Caco-2 (cell line): ENCODE data around the gene SDF2L1. TPM values are rescaled to one million over a fixed set of nuclear protein-coding genes. Genes with fewer than 3 reads are reported as not detected.

Experiments
- BruUV-seq: library from RNA; stranded (reverse); fragments of 400-500 nt; replicated peaks from 2 replicates; lab custom pipeline; 2021; lab: Mats Ljungman, UMichigan
- CTCF ChIA-PET: fragments of 300-600 bp; sonication (Branson Sonifier 250); formaldehyde crosslinking; loops from one replicate; lab custom pipeline; 2022; ENCODE audit warnings: antibody characterized with exemption; lab: Charles Lee
- POLR2A ChIA-PET: fragments of 300-600 bp; sonication (Branson Sonifier 250); formaldehyde crosslinking; loops from one replicate; lab custom pipeline; 2022; ENCODE audit warnings: antibody characterized with exemption; lab: Charles Lee
- DNase-seq, 2 experiments: peaks; one replicate each; pipeline versions ENCODE4 v3.0.0 to v3.0.0-alpha.2; 2020 to 2022
- H3K27me3 ChIP-seq: replicated peaks from 2 replicates; pipeline ENCODE4 v1.6.0; 2011; ENCODE audit warnings: low read length; ENCODE audit not compliant: control insufficient read depth, insufficient read depth
- H3K36me3 ChIP-seq: 2 replicates; pipeline ENCODE4 v1.5.1; 2011; ENCODE audit warnings: low read length; ENCODE audit not compliant: control insufficient read depth, insufficient read depth
- H3K4me1 ChIP-seq: fragments of 250-450 bp; sonication (Bioruptor Pico); 2 replicates; pipeline ENCODE4 v1.5.1; 2020; ENCODE audit warnings: mild to moderate bottlenecking
- H3K4me3 ChIP-seq: 2 replicates; pipeline ENCODE4 v1.5.1; 2011; ENCODE audit warnings: low read depth, mild to moderate bottlenecking, control low read depth, low read length
- H3K9me3 ChIP-seq: fragments of 250-450 bp; sonication (Bioruptor Pico); 2 replicates; pipeline ENCODE4 v1.5.1; 2020; ENCODE audit warnings: mild to moderate bottlenecking, moderate library complexity
- H3K27ac Mint-ChIP-seq: one replicate; pipeline ENCODE4 v1.8.0; 2022; ENCODE audit warnings: mixed read lengths; ENCODE audit not compliant: unreplicated experiment
- H3K27me3 Mint-ChIP-seq: one replicate; pipeline ENCODE4 v1.8.0; 2022; ENCODE audit warnings: mixed read lengths; ENCODE audit not compliant: insufficient read depth, unreplicated experiment
- H3K36me3 Mint-ChIP-seq: one replicate; pipeline ENCODE4 v1.8.0; 2022; ENCODE audit warnings: mild to moderate bottlenecking, mixed read lengths; ENCODE audit not compliant: insufficient read depth, unreplicated experiment
- H3K4me1 Mint-ChIP-seq: one replicate; pipeline ENCODE4 v1.8.0; 2022; ENCODE audit warnings: low read depth, mixed read lengths; ENCODE audit not compliant: unreplicated experiment
- H3K4me3 Mint-ChIP-seq: one replicate; pipeline ENCODE4 v1.8.0; 2022; ENCODE audit warnings: mild to moderate bottlenecking, moderate library complexity, mixed read lengths; ENCODE audit not compliant: unreplicated experiment
- H3K9me3 Mint-ChIP-seq: one replicate; pipeline ENCODE4 v1.8.0; 2022; ENCODE audit warnings: mixed read lengths; ENCODE audit not compliant: unreplicated experiment
- CTCF ChIP-seq, 2 experiments: fragments of 200-600 bp in 1 of 2; IDR thresholded peaks; 1 replicate in 1 of 2; 2 replicates in 1 of 2; pipeline versions ENCODE4 v1.5.1 to v1.8.0; 2011 to 2022; ENCODE audit warnings: antibody characterized with exemption in 1 of 2, control low read depth in 1 of 2, inconsistent platforms in 1 of 2, low read depth in 1 of 2, low read length in 1 of 2, mild to moderate bottlenecking in 1 of 2, moderate library complexity in 1 of 2; ENCODE audit not compliant: insufficient read depth in 1 of 2, severe bottlenecking in 1 of 2, unreplicated experiment in 1 of 2
- intact Hi-C: fragments of 100-400 bp; cut with micrococcal nuclease; formaldehyde crosslinking; loops from one replicate; pipeline ENCODE4 v1.10.0; 2022; ENCODE audit not compliant: unreplicated experiment
- total RNA-seq: library from RNA; stranded (reverse); gene quantifications from 2 replicates; pipeline ENCODE4 v1.2.3, GENCODE V29; 2022

Gene SDF2L1
- total RNA-seq, 1 experiment from 2014 or later = 48.5 TPM

DNA sequence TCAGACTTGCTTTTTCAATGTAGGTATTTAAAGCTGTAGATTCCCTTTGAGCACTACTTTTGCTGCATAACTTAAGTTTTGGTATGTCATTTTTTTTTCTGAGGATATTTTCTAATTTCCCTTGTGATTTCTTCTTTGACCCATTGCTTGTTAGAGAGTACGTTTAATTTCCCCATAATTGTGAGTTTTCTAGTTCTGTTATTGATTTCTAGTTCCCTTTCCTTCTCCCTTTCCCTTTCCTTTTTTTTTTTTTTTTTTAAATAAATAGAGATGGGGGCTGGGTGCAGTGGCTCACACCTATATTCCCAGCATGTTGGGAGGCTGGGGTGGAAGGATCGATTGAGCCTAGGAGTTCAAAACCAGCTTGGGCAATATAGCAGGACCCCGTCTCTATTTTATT lies 43.8 kb upstream of the SDF2L1 start:
- Histone ChIP-seq H3K9me3 (no peaks in the 10 kb centered on the region), H3K4me1 (no peaks in the 10 kb centered on the region), H3K36me3 (peaks cover 1% of the 10 kb centered on the region; the same call in 1 of the 2 replicates), H3K4me3 (no peak overlapping the region), H3K27me3 (no peaks in the 10 kb centered on the region)
- Mint-ChIP-seq H3K27ac (no peak overlapping the region), H3K36me3 (peaks cover 73% of the 10 kb centered on the region), H3K4me3 (no peak overlapping the region), H3K4me1 (peaks cover 7% of the 10 kb centered on the region), H3K27me3 (no peaks in the 10 kb centered on the region), H3K9me3 (no peaks in the 10 kb centered on the region)
- BruUV-seq = no TSS peak
- no peak for DNase-seq
- TF ChIP-seq CTCF (IDR thresholded peaks at IDR 0.05; ENCODE audit: insufficient read depth in 1 of 2, low read depth in 1 of 2, low read length in 1 of 2, severe bottlenecking in 1 of 2, unreplicated experiment in 1 of 2) = no peak
- intact Hi-C loops = no loop called here
- ChIA-PET POLR2A (no interaction called here), CTCF (no interaction called here)

GRCh38 chr22:21599053-21599893 lies 42.8 kb upstream of the SDF2L1 start:
- ChIA-PET CTCF (no interaction called here), POLR2A (no interaction called here)
- H3K4me1 ChIP-seq = no peaks in the 10 kb centered on the region
- Mint-ChIP-seq H3K4me3 (no peak overlapping the region), H3K36me3 (peaks cover 63% of the 10 kb centered on the region), H3K27me3 (no peaks in the 10 kb centered on the region), H3K4me1 (peaks cover 7% of the 10 kb centered on the region), H3K9me3 (no peaks in the 10 kb centered on the region), H3K27ac (peak overlapping the region; percentile 81)
- H3K4me3 ChIP-seq = no peak overlapping the region
- no peak for TF ChIP-seq CTCF (IDR thresholded peaks at IDR 0.05; ENCODE audit: insufficient read depth in 1 of 2, low read depth in 1 of 2, low read length in 1 of 2, severe bottlenecking in 1 of 2, unreplicated experiment in 1 of 2)
- intact Hi-C loops = no loop called here
- peaks cover 1% of the 10 kb centered on the region; the same call in 1 of the 2 replicates for H3K36me3 ChIP-seq
- no peaks in the 10 kb centered on the region for H3K9me3 ChIP-seq
- H3K27me3 ChIP-seq = no peaks in the 10 kb centered on the region
- no TSS peak for BruUV-seq
- no peak for DNase-seq

- Histone ChIP-seq H3K9me3 (no peaks in the 10 kb centered on the region), H3K27me3 (no peaks in the 10 kb centered on the region), H3K4me3 (no peak overlapping the region), H3K4me1 (no peaks in the 10 kb centered on the region), H3K36me3 (peaks cover 1% of the 10 kb centered on the region)
- Mint-ChIP-seq H3K27me3 (no peaks in the 10 kb centered on the region), H3K4me3 (no peak overlapping the region), H3K27ac (no peak overlapping the region), H3K36me3 (peaks cover 48% of the 10 kb centered on the region), H3K9me3 (no peaks in the 10 kb centered on the region), H3K4me1 (peaks cover 7% of the 10 kb centered on the region)
- no peak for DNase-seq
- intact Hi-C loops = no loop called here
- ChIA-PET POLR2A (no interaction called here), CTCF (interaction anchor here (0.7 kb wide), 2 partner anchors 9 to 28 kb away, joined by 5 to 8 read pairs; no protein-coding TSS in a partner anchor)
- no peak for TF ChIP-seq CTCF (IDR thresholded peaks at IDR 0.05; ENCODE audit: insufficient read depth in 1 of 2, low read depth in 1 of 2, low read length in 1 of 2, severe bottlenecking in 1 of 2, unreplicated experiment in 1 of 2)
- no TSS peak for BruUV-seq
Measured at GRCh38 chr22:21602579-21602978, 39.5 kb upstream of the SDF2L1 start.
